CD4-positive, alpha-beta memory T cell (primary cell): ENCODE results near the gene CHD9. TPM values are rescaled to one million over a fixed set of nuclear protein-coding genes. Genes with fewer than 3 reads are reported as not detected.

Experiments used
- CTCF ChIA-PET: fragments of 350-600 bp; sonication (Branson Sonifier 250); formaldehyde crosslinking; loops from one replicate; lab custom pipeline; 2021; ENCODE audit warnings: inconsistent platforms; ENCODE audit not compliant: partially characterized antibody; lab: Charles Lee
- POLR2A ChIA-PET: fragments of 350-600 bp; sonication (Branson Sonifier 250); formaldehyde crosslinking; loops from one replicate; lab custom pipeline; 2021; ENCODE audit not compliant: partially characterized antibody; lab: Charles Lee
- DNase-seq, 5 donors: peaks; one replicate each; pipeline versions ENCODE4 v3.0.0 to v3.0.0-alpha.2; 2020 to 2022; ENCODE audit warnings: mixed read lengths in 1 of 5
- H3K27ac ChIP-seq: one replicate; pipeline ENCODE4 v1.7.0; 2013; ENCODE audit warnings: low read depth, low read length
- H3K27me3 ChIP-seq: 2 replicates; pipeline ENCODE4 v1.7.0; 2013; ENCODE audit warnings: mild to moderate bottlenecking, low read length, moderate library complexity; ENCODE audit not compliant: insufficient read depth
- H3K36me3 ChIP-seq: 2 replicates; pipeline ENCODE4 v1.7.0; 2013; ENCODE audit warnings: mild to moderate bottlenecking, low read length, moderate library complexity; ENCODE audit not compliant: insufficient read depth
- H3K4me1 ChIP-seq: 2 replicates; pipeline ENCODE4 v1.7.0; 2013; ENCODE audit warnings: mild to moderate bottlenecking, low read length, moderate library complexity; ENCODE audit not compliant: insufficient read depth
- H3K4me3 ChIP-seq, 2 donors: one replicate each; pipeline ENCODE4 v1.7.0; 2013; ENCODE audit warnings: low read length in 2 of 2, mild to moderate bottlenecking in 1 of 2
- H3K9me3 ChIP-seq, 2 donors: one replicate each; pipeline ENCODE4 v1.7.0; 2013; ENCODE audit warnings: low read length in 2 of 2, control low read depth in 1 of 2; ENCODE audit not compliant: control insufficient read depth in 1 of 2
- H3K27ac Mint-ChIP-seq, 7 donors: one replicate each; pipeline ENCODE4 v1.8.0; 2020 to 2021; ENCODE audit warnings: mixed read lengths in 7 of 7, mild to moderate bottlenecking in 6 of 7, inconsistent platforms in 3 of 7, moderate library complexity in 3 of 7
- H3K27me3 Mint-ChIP-seq, 2 donors: one replicate each; pipeline ENCODE4 v1.8.0; 2020 to 2021; ENCODE audit warnings: mixed read lengths in 2 of 2
- H3K36me3 Mint-ChIP-seq, 2 donors: one replicate each; pipeline ENCODE4 v1.8.0; 2020 to 2021; ENCODE audit warnings: mixed read lengths in 2 of 2, inconsistent platforms in 1 of 2, mild to moderate bottlenecking in 1 of 2
- H3K4me1 Mint-ChIP-seq, 4 donors: one replicate each; pipeline ENCODE4 v1.8.0; 2020 to 2021; ENCODE audit warnings: mixed read lengths in 4 of 4, mild to moderate bottlenecking in 1 of 4
- H3K4me3 Mint-ChIP-seq, 8 donors: one replicate each; pipeline ENCODE4 v1.8.0; 2020 to 2021; ENCODE audit warnings: mixed read lengths in 8 of 8, mild to moderate bottlenecking in 7 of 8, moderate library complexity in 6 of 8, inconsistent platforms in 3 of 8
- H3K9me3 Mint-ChIP-seq, 8 donors: one replicate each; pipeline ENCODE4 v1.8.0; 2020 to 2021; ENCODE audit warnings: mixed read lengths in 8 of 8, mild to moderate bottlenecking in 5 of 8, inconsistent platforms in 3 of 8, moderate library complexity in 1 of 8
- intact Hi-C: fragments of 100-400 bp; cut with micrococcal nuclease; formaldehyde crosslinking; loops from one replicate; pipeline ENCODE4 v1.15.1; 2023
- polyA plus RNA-seq, 2 donors: library from polyadenylated mRNA; unstranded; fragments of 300-500 nt; fragmentation: Illumina TruSeq; gene quantifications; one replicate each; pipeline ENCODE4 v1.2.3, GENCODE V29; 2021
- total RNA-seq, 2 experiments: library from RNA; stranded (reverse); gene quantifications; one replicate each; pipeline ENCODE4 v1.2.3, GENCODE V29; 2021

The CHD9 gene
- total and polyA plus RNA-seq, 4 experiments from 2014 or later, result 22.9 to 49.7 (median 39.5) TPM

GRCh38 chr16:53355064-53355463 lies 300.3 kb downstream of the CHD9 start:
- ChIA-PET CTCF (no interaction called here), POLR2A (no interaction called here)
- Histone ChIP-seq H3K27ac (no peak overlapping the region), H3K36me3 (no peaks in the 10 kb centered on the region), H3K9me3 (no peaks in the 10 kb centered on the region), H3K27me3 (no peaks in the 10 kb centered on the region), H3K4me1 (peaks cover 3% of the 10 kb centered on the region), H3K4me3 (no peak overlapping the region)
- Mint-ChIP-seq H3K9me3 (peaks cover 0 to 10% (median 6%) of the 10 kb centered on the region in 8 donors), H3K27ac (no peak overlapping the region), H3K27me3 (peaks cover 2 to 7% of the 10 kb centered on the region in 2 donors), H3K36me3 (no peaks in the 10 kb centered on the region), H3K4me1 (peaks cover 1 to 8% (median 5%) of the 10 kb centered on the region in 4 donors), H3K4me3 (no peak overlapping the region)
- intact Hi-C loops, result no loop called here
- no peak for DNase-seq

- intact Hi-C loops, result no loop called here
- H3K9me3 Mint-ChIP-seq, result peaks cover 0 to under 1% (median 0%) of the 10 kb centered on the region in 8 donors
- Histone ChIP-seq H3K27ac (no peak overlapping the region), H3K4me1 (peaks cover 3% of the 10 kb centered on the region), H3K36me3 (no peaks in the 10 kb centered on the region), H3K9me3 (no peaks in the 10 kb centered on the region), H3K27me3 (no peaks in the 10 kb centered on the region), H3K4me3 (no peak overlapping the region)
- ChIA-PET POLR2A (no interaction called here), CTCF (interaction anchor here (0.6 to 0.9 kb wide), 2 partner anchors 187 to 301 kb away, joined by 3 read pairs; partner anchors contain the start of gene CHD9)
- no peak overlapping the region for H3K4me3 Mint-ChIP-seq
- no peak overlapping the region for H3K27ac Mint-ChIP-seq
- peaks cover 5 to 7% of the 10 kb centered on the region in 2 donors for H3K27me3 Mint-ChIP-seq
- peaks cover 1 to 8% (median 5%) of the 10 kb centered on the region in 4 donors for H3K4me1 Mint-ChIP-seq
- no peak for DNase-seq
- no peaks in the 10 kb centered on the region for H3K36me3 Mint-ChIP-seq
These were observed 301.9 kb downstream of the CHD9 start for GRCh38 chr16:53356478-53357207.

GRCh38 chr16:53357208-53357586 lies 302.4 kb downstream of the CHD9 start:
- no peaks in the 10 kb centered on the region for H3K36me3 ChIP-seq
- Mint-ChIP-seq H3K27ac (no peak overlapping the region), H3K9me3 (no peaks in the 10 kb centered on the region), H3K4me1 (peaks cover 1 to 8% (median 5%) of the 10 kb centered on the region in 4 donors), H3K4me3 (no peak overlapping the region), H3K27me3 (peaks cover 5 to 7% of the 10 kb centered on the region in 2 donors), H3K36me3 (no peaks in the 10 kb centered on the region)
- ChIA-PET POLR2A (no interaction called here), CTCF (interaction anchor here (0.6 kb wide), 1 partner anchor 187 kb away, joined by 3 read pairs; no protein-coding TSS in a partner anchor)
- no peaks in the 10 kb centered on the region for H3K27me3 ChIP-seq
- H3K4me1 ChIP-seq, result peaks cover 3% of the 10 kb centered on the region
- no peaks in the 10 kb centered on the region for H3K9me3 ChIP-seq
- intact Hi-C loops, result no loop called here
- no peak overlapping the region for H3K27ac ChIP-seq
- no peak overlapping the region for H3K4me3 ChIP-seq
- no peak for DNase-seq

GRCh38 chr16:53357955-53358354 lies 303.2 kb downstream of the CHD9 start:
- peaks cover 5 to 7% of the 10 kb centered on the region in 2 donors for H3K27me3 Mint-ChIP-seq
- H3K9me3 ChIP-seq, result no peaks in the 10 kb centered on the region
- DNase-seq, result no peak
- POLR2A ChIA-PET, result no interaction called here
- peaks cover 3% of the 10 kb centered on the region for H3K4me1 ChIP-seq
- intact Hi-C loops, result no loop called here
- CTCF ChIA-PET, result no interaction called here
- no peaks in the 10 kb centered on the region for H3K27me3 ChIP-seq
- H3K36me3 ChIP-seq, result no peaks in the 10 kb centered on the region
- no peak overlapping the region for H3K4me3 ChIP-seq
- H3K9me3 Mint-ChIP-seq, result no peaks in the 10 kb centered on the region
- no peak overlapping the region for H3K4me3 Mint-ChIP-seq
- peak overlapping the region in 1 of 7 donors; percentile 29 for H3K27ac Mint-ChIP-seq
- H3K27ac ChIP-seq, result no peak overlapping the region
- peaks cover 1 to 8% (median 5%) of the 10 kb centered on the region in 4 donors for H3K4me1 Mint-ChIP-seq
- H3K36me3 Mint-ChIP-seq, result no peaks in the 10 kb centered on the region

- DNase-seq, result no peak
- peaks cover 3% of the 10 kb centered on the region for H3K4me1 ChIP-seq
- ChIA-PET CTCF (interaction anchor here (1.0 kb wide), 1 partner anchor 34 kb away, joined by 3 read pairs; no protein-coding TSS in a partner anchor), POLR2A (no interaction called here)
- no peak overlapping the region for H3K4me3 ChIP-seq
- no peaks in the 10 kb centered on the region for H3K27me3 ChIP-seq
- intact Hi-C loops, result no loop called here
- no peak overlapping the region for H3K27ac ChIP-seq
- Mint-ChIP-seq H3K4me3 (no peak overlapping the region), H3K36me3 (no peaks in the 10 kb centered on the region), H3K27me3 (peaks cover 5 to 7% of the 10 kb centered on the region in 2 donors), H3K4me1 (peaks cover 1 to 8% (median 5%) of the 10 kb centered on the region in 4 donors), H3K9me3 (no peaks in the 10 kb centered on the region), H3K27ac (no peak overlapping the region)
- H3K9me3 ChIP-seq, result no peaks in the 10 kb centered on the region
- H3K36me3 ChIP-seq, result no peaks in the 10 kb centered on the region
These were observed 304.1 kb downstream of the CHD9 start for GRCh38 chr16:53358884-53359283.

GRCh38 chr16:53369921-53370320 lies 315.1 kb downstream of the CHD9 start:
- DNase-seq, result no peak
- H3K4me1 ChIP-seq, result peaks cover 10% of the 10 kb centered on the region
- peaks cover 4 to 20% (median 12%) of the 10 kb centered on the region in 4 donors for H3K4me1 Mint-ChIP-seq
- H3K36me3 Mint-ChIP-seq, result peaks cover 0 to 1% of the 10 kb centered on the region in 2 donors
- no peak overlapping the region for H3K4me3 Mint-ChIP-seq
- POLR2A ChIA-PET, result no interaction called here
- H3K36me3 ChIP-seq, result no peaks in the 10 kb centered on the region
- H3K27ac ChIP-seq, result no peak overlapping the region
- intact Hi-C loops, result loop anchor here (5.0 kb wide), 1 partner anchor 238 kb away; no protein-coding TSS in a partner anchor
- no peaks in the 10 kb centered on the region for H3K9me3 Mint-ChIP-seq
- H3K4me3 ChIP-seq, result no peak overlapping the region
- H3K27ac Mint-ChIP-seq, result no peak overlapping the region
- CTCF ChIA-PET, result no interaction called here
- peaks cover 0 to 4% of the 10 kb centered on the region in 2 donors for H3K27me3 Mint-ChIP-seq
- no peaks in the 10 kb centered on the region for H3K9me3 ChIP-seq
- H3K27me3 ChIP-seq, result no peaks in the 10 kb centered on the region

- peaks cover 8 to 21% (median 12%) of the 10 kb centered on the region in 4 donors for H3K4me1 Mint-ChIP-seq
- ChIA-PET POLR2A (interaction anchor here (0.6 kb wide), 1 partner anchor 101 kb away, joined by 3 read pairs; no protein-coding TSS in a partner anchor), CTCF (no interaction called here)
- no peak overlapping the region for H3K27ac Mint-ChIP-seq
- no peaks in the 10 kb centered on the region for H3K9me3 Mint-ChIP-seq
- H3K36me3 Mint-ChIP-seq, result peaks cover 0 to 1% of the 10 kb centered on the region in 2 donors
- Histone ChIP-seq H3K4me3 (no peak overlapping the region), H3K4me1 (peaks cover 10% of the 10 kb centered on the region), H3K27ac (no peak overlapping the region), H3K36me3 (no peaks in the 10 kb centered on the region), H3K9me3 (no peaks in the 10 kb centered on the region), H3K27me3 (no peaks in the 10 kb centered on the region)
- peaks cover 0 to 4% of the 10 kb centered on the region in 2 donors for H3K27me3 Mint-ChIP-seq
- no peak overlapping the region for H3K4me3 Mint-ChIP-seq
- no peak for DNase-seq
- intact Hi-C loops, result loop anchor here (5.0 kb wide), 1 partner anchor 239 kb away; no protein-coding TSS in a partner anchor
These were observed 316.0 kb downstream of the CHD9 start for GRCh38 chr16:53370827-53371226.
